T-helper 2 cell (primary cell): ENCODE measurements around the gene TXK.

Source experiments
- DNase-seq, 5 experiments: peaks; one replicate each; pipeline versions ENCODE4 v3.0.0 to v3.0.0-alpha.2; 2012 to 2022

TXK gene

GRCh38 chr4:48133669-48134068 is 381 bp downstream of the TXK start:
- peak in 1 of 5 experiments; percentile 16 for DNase-seq

GRCh38 chr4:48131736-48132135 is 2.3 kb downstream of the TXK start:
- no peak for DNase-seq

GRCh38 chr4:48130100-48130499 is 4.0 kb downstream of the TXK start:
- no peak for DNase-seq

- peak in 2 of 5 experiments; percentile 29 to 41 for DNase-seq
Observed at GRCh38 chr4:48129307-48130014, 4.6 kb downstream of the TXK start.

GRCh38 chr4:48127682-48128404 is 6.2 kb downstream of the TXK start:
- peak in 4 of 5 experiments; percentile 36 to 91 (median 52) for DNase-seq

GRCh38 chr4:48127231-48127630 is 6.8 kb downstream of the TXK start:
- no peak for DNase-seq

- DNase-seq: no peak
Observed at GRCh38 chr4:48126621-48127020, 7.4 kb downstream of the TXK start.

- no peak for DNase-seq
Observed at GRCh38 chr4:48124870-48125269, 9.2 kb downstream of the TXK start.

- DNase-seq: no peak
Observed at GRCh38 chr4:48122756-48123155, 11.3 kb downstream of the TXK start.

GRCh38 chr4:48121180-48121579 is 12.9 kb downstream of the TXK start:
- no peak for DNase-seq

- no peak for DNase-seq
Observed at GRCh38 chr4:48120132-48120531, 13.9 kb downstream of the TXK start.

- DNase-seq: no peak
Observed at GRCh38 chr4:48119646-48120045, 14.4 kb downstream of the TXK start.

GRCh38 chr4:48118081-48118480 is 16.0 kb downstream of the TXK start:
- no peak for DNase-seq

GRCh38 chr4:48116582-48116981 is 17.5 kb downstream of the TXK start:
- DNase-seq: no peak

GRCh38 chr4:48114412-48114811 is 19.6 kb downstream of the TXK start:
- peak in 1 of 5 experiments; percentile 10 for DNase-seq

- DNase-seq: peak in 1 of 5 experiments; percentile 43
Observed at GRCh38 chr4:48112017-48112667, 21.9 kb downstream of the TXK start.

- no peak for DNase-seq
Observed at GRCh38 chr4:48110452-48110978, 23.5 kb downstream of the TXK start.

- peak in 2 of 5 experiments; percentile 23 to 66 for DNase-seq
Observed at GRCh38 chr4:48109413-48110263, 24.4 kb downstream of the TXK start.

GRCh38 chr4:48108309-48109073 is 25.6 kb downstream of the TXK start:
- no peak for DNase-seq

- no peak for DNase-seq
Observed at GRCh38 chr4:48105230-48105629, 28.8 kb downstream of the TXK start.

GRCh38 chr4:48103483-48104139 is 30.4 kb downstream of the TXK start:
- DNase-seq: peak in 1 of 5 experiments; percentile 72
